Globus pallidus (tissue), 1 donor: ENCODE measurements around the gene UNC13B.
"Not testable (repeated sequence)": the region's sequence is repeated elsewhere in the genome, so short reads cannot be mapped to it uniquely, and the experiment has no call there.

Experiments used
- DNase-seq: peaks from one replicate; pipeline ENCODE4 v3.0.0-alpha.2; 2015; ENCODE audit warnings: low spot score

UNC13B gene

GRCh38 chr9:35380039-35380438 is 218.2 kb downstream of the UNC13B start:
- no peak for DNase-seq

- DNase-seq: no peak
These were observed 218.8 kb downstream of the UNC13B start for GRCh38 chr9:35380619-35381018.

GRCh38 chr9:35385042-35385441 is 223.2 kb downstream of the UNC13B start:
- DNase-seq: peak; percentile 16

GRCh38 chr9:35395076-35395705 is 233.4 kb downstream of the UNC13B start:
- DNase-seq: no peak

- no peak for DNase-seq
These were observed 233.9 kb downstream of the UNC13B start for GRCh38 chr9:35395706-35396101.

- no peak for DNase-seq
These were observed 234.9 kb downstream of the UNC13B start for GRCh38 chr9:35396560-35397215.

GRCh38 chr9:35397216-35397698 is 235.4 kb downstream of the UNC13B start:
- no peak for DNase-seq

GRCh38 chr9:35397923-35398322 is 236.1 kb downstream of the UNC13B start:
- no peak for DNase-seq

- DNase-seq: no peak
These were observed 237.0 kb downstream of the UNC13B start for GRCh38 chr9:35398651-35399335.

GRCh38 chr9:35404865-35405264 is 243.1 kb downstream of the UNC13B start:
- no peak for DNase-seq

- DNase-seq: no peak
These were observed 244.6 kb downstream of the UNC13B start for GRCh38 chr9:35406183-35406959.

GRCh38 chr9:35407846-35408245 is 246.0 kb downstream of the UNC13B start:
- DNase-seq: peak; percentile 12

- not testable (repeated sequence) for DNase-seq
These were observed 247.6 kb downstream of the UNC13B start for GRCh38 chr9:35409434-35409833.

- DNase-seq: no peak
These were observed 253.1 kb downstream of the UNC13B start for GRCh38 chr9:35414889-35415288.

- DNase-seq: no peak
These were observed 253.7 kb downstream of the UNC13B start for GRCh38 chr9:35415402-35416097.

GRCh38 chr9:35416098-35416427 is 254.3 kb downstream of the UNC13B start:
- DNase-seq: no peak

GRCh38 chr9:35422346-35422745 is 260.5 kb downstream of the UNC13B start:
- no peak for DNase-seq

GRCh38 chr9:35422753-35423152 is 260.9 kb downstream of the UNC13B start:
- DNase-seq: no peak

- DNase-seq: peak; percentile 1
These were observed 261.7 kb downstream of the UNC13B start for GRCh38 chr9:35423499-35423898.

GRCh38 chr9:35424356-35425352 is 262.8 kb downstream of the UNC13B start:
- DNase-seq: no peak

- no peak for DNase-seq
These were observed 264.8 kb downstream of the UNC13B start for GRCh38 chr9:35426627-35427026.
